ENCODE data around the gene HJURP. TPM values are rescaled to one million over a fixed set of nuclear protein-coding genes. Genes with fewer than 3 reads are reported as not detected.

HJURP gene
- total RNA-seq, 1 donor from 2014 or later, result 40.4 TPM

DNA sequence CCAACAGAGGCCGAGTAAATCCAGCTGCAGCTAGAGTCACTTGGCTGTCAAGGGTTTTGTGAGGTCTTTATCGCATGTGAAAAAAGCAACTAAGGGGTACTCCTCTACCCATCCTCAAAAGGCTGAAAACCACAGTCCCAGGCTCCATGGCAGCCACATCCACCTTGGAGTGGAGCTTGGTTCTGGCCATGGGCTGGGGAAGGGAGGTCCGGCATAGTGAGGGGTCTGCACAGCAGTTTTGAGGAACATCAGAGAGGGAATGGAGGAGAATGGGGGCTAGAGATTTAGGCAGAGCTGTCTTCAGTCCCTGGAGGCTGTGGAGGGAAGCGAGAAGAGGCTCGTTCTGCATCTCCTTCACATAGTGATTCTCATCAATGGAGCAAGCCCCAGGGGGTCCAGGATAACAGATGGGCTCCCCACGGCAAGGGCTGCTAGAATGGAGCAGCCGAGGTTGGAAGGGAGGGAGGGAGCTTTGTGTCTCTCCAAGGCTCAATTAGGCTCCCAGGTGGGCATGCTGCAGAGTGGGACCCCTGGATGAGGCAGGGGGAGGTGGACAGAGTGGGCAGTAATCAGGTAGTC, 55.2 kb downstream of the HJURP start:
- no peak for DNase-seq (ENCODE audit: low spot score)
- Mint-ChIP-seq H3K9me3 (no peaks in the 10 kb centered on the region), H3K4me3 (no peak overlapping the region), H3K27me3 (ENCODE audit: insufficient read depth) (peaks cover 8% of the 10 kb centered on the region), H3K27ac (no peak overlapping the region), H3K36me3 (ENCODE audit: low read depth) (no peaks in the 10 kb centered on the region), H3K4me1 (ENCODE audit: low read depth) (no peaks in the 10 kb centered on the region)
- intact Hi-C loops (cut with micrococcal nuclease), result no loop called here

DNA sequence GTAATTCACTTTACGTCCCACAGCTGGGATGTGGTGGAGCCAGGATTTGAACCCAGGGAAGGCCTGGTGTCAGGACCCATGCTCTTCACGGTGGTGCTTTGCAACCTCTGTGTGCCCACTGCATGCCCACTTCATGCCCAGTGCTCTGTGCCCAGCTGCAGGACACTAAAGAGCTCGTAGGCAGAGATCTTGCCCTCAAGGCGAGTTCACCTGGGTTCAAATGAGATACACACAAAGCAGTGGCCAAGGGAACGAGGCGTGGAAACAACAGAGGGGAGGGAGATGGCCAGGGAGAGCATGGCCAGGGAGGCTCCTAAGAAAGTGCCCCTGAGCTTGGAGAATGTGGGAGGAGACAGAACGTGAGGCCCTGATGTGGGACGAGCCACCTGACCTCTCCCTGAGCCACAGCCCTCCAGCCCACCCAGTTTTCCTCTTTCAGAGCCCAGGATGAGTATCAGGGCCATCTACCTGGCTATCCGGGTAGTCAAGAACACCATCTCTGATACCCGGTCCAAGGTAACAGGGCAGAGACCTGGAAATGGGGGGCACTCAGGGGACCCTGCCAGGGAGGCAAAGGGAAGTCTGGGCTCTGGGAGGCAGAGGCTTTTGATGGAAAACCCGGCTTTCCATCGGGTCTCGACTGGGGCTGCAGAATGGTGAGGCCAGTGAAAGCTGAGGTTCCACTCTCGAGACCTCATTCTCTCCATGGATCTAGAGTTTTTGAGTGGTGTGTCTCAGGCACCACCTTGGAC, 55.8 kb downstream of the HJURP start:
- H3K4me1 Mint-ChIP-seq (ENCODE audit: low read depth), result no peaks in the 10 kb centered on the region
- no peak overlapping the region for H3K4me3 Mint-ChIP-seq
- no peaks in the 10 kb centered on the region for H3K36me3 Mint-ChIP-seq (ENCODE audit: low read depth)
- intact Hi-C loops (cut with micrococcal nuclease), result no loop called here
- no peak for DNase-seq (ENCODE audit: low spot score)
- H3K27me3 Mint-ChIP-seq (ENCODE audit: insufficient read depth), result peaks cover 8% of the 10 kb centered on the region
- no peak overlapping the region for H3K27ac Mint-ChIP-seq
- H3K9me3 Mint-ChIP-seq, result no peaks in the 10 kb centered on the region

DNA sequence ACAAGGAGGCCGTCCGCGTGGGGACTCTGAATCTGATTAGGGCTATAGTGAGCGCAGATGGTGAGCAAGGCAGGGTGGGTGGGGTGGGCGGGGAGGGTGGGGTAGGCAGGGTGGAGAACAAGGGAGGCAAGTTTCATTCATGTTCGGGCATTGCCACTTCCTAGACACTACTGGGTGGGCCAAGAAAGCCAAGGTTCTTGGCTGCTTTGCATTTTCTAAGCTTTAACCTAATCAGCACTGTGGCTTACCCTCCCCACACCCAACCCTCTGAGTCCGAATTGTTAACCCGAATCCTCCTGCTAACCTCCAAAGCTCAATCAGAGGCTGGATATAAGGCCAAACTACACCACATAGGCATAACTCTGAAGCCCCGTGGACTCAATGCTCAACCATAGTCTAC, 58.1 kb downstream of the HJURP start:
- peaks cover 4% of the 10 kb centered on the region for H3K27me3 Mint-ChIP-seq (ENCODE audit: insufficient read depth)
- intact Hi-C loops (cut with micrococcal nuclease), result no loop called here
- no peaks in the 10 kb centered on the region for H3K36me3 Mint-ChIP-seq (ENCODE audit: low read depth)
- H3K9me3 Mint-ChIP-seq, result no peaks in the 10 kb centered on the region
- no peak for DNase-seq (ENCODE audit: low spot score)
- no peaks in the 10 kb centered on the region for H3K4me1 Mint-ChIP-seq (ENCODE audit: low read depth)
- H3K27ac Mint-ChIP-seq, result no peak overlapping the region
- no peak overlapping the region for H3K4me3 Mint-ChIP-seq

DNA sequence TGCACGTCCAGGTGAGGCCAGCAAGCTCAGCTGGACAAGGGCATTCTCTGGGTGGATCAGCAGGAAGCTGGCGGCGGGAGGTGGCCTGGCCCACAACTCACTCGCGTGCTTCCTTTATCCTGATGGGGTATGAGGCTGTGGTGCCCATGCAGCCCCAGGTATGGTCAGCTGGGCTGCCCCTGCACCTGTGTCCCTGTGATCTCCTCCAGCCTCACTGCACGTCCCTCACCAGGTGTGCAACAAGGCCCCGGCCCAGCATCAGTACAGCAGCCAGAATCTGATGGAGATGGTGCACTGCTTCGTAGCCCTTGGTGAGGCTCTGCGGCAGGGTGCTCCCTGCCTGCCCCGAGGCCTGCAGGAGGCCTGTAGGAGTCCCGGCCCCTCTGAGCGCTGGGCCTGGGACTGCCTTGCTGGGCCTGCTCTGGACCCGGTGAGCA, 58.6 kb downstream of the HJURP start:
- Mint-ChIP-seq H3K27me3 (ENCODE audit: insufficient read depth) (peaks cover 4% of the 10 kb centered on the region), H3K4me3 (no peak overlapping the region), H3K9me3 (no peaks in the 10 kb centered on the region), H3K27ac (no peak overlapping the region), H3K4me1 (ENCODE audit: low read depth) (no peaks in the 10 kb centered on the region), H3K36me3 (ENCODE audit: low read depth) (no peaks in the 10 kb centered on the region)
- DNase-seq (ENCODE audit: low spot score), result no peak
- intact Hi-C loops (cut with micrococcal nuclease), result no loop called here

DNA sequence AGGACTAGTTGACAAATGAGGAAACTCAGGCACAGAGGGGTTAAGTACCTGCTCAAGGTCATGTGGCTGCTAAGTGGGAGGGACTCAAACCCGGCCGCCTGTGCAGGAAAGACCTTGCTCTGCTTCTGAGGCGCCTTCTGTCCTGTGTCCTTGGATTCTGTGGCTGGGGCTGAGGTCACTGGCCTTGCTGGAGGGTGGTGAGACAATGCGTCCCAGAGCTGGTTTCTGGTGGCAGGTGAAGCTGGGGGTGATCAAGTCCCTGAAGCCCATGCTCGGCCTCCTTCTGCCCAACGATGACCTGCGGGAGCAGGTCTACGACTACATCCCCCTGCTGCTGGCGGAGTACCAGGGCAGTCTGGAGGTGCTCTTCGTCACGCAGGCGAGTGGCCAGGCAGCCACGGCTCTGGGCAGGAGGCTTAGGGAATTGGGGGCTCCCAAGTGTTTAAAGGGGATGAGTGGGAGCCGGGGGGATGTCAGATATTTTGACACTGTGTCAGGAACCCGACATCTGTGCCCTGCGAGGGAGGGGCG, 60.1 kb downstream of the HJURP start:
- Mint-ChIP-seq H3K4me1 (ENCODE audit: low read depth) (no peaks in the 10 kb centered on the region), H3K4me3 (no peak overlapping the region), H3K27ac (no peak overlapping the region), H3K9me3 (no peaks in the 10 kb centered on the region), H3K27me3 (ENCODE audit: insufficient read depth) (no peaks in the 10 kb centered on the region), H3K36me3 (ENCODE audit: low read depth) (no peaks in the 10 kb centered on the region)
- intact Hi-C loops (cut with micrococcal nuclease), result no loop called here
- DNase-seq (ENCODE audit: low spot score), result no peak

DNA sequence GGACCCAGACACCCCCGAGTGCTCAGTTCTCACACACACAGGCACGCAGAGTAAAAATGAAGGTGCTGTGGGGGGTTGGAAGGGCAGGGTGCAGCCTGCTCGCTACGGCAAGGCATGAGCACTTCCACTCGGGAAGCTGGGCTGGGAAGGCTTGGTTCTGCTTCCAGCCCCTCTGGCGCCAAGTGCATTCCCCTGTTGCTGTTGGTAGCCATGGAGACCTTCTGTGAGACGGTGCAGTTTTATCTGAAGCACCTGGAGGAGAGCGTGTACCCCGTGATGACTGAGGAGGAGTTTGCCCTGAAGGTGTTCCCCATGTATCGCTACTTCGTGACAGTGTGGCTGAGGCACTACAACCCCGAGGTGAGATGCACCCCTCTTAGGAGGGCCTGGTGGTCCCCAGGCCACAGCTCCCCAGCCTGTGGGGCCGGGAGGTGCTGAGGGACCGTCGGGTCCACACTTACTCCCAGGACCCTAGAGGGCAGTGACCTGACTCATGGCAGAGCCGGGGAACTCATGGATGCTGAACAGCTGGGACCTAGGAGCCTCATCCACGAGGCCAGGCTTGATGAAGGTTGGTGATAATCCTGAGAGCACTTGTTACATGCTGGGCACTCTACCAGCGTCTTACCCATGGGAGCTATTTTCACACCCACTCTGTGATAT, 60.7 kb downstream of the HJURP start:
- intact Hi-C loops (cut with micrococcal nuclease), result no loop called here
- H3K36me3 Mint-ChIP-seq (ENCODE audit: low read depth), result no peaks in the 10 kb centered on the region
- H3K9me3 Mint-ChIP-seq, result no peaks in the 10 kb centered on the region
- no peak overlapping the region for H3K4me3 Mint-ChIP-seq
- H3K27me3 Mint-ChIP-seq (ENCODE audit: insufficient read depth), result no peaks in the 10 kb centered on the region
- DNase-seq (ENCODE audit: low spot score), result no peak
- H3K27ac Mint-ChIP-seq, result no peak overlapping the region
- H3K4me1 Mint-ChIP-seq (ENCODE audit: low read depth), result no peaks in the 10 kb centered on the region

DNA sequence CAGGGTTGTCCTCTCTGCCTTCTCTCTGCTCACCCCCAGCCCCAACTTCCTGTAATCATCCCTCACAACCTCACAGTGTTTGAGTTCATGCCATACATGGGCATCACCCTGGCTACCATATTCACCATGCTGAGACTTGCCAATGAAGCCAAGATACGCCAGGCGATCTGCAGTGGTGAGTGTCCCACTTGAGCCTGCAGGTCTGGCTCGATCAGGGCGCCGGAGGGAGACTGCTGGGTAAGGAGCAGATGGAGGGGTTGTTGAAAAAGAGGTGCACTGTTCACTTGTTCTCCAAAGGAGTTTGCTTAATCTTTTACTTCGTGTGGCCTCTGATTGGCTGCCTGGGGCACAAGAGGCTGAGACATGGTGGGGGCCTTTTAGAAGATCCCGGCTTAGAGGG, 61.6 kb downstream of the HJURP start:
- H3K27ac Mint-ChIP-seq, result no peak overlapping the region
- no peaks in the 10 kb centered on the region for H3K36me3 Mint-ChIP-seq (ENCODE audit: low read depth)
- no peak overlapping the region for H3K4me3 Mint-ChIP-seq
- no peaks in the 10 kb centered on the region for H3K27me3 Mint-ChIP-seq (ENCODE audit: insufficient read depth)
- no peaks in the 10 kb centered on the region for H3K4me1 Mint-ChIP-seq (ENCODE audit: low read depth)
- DNase-seq (ENCODE audit: low spot score), result no peak
- no peaks in the 10 kb centered on the region for H3K9me3 Mint-ChIP-seq
- intact Hi-C loops (cut with micrococcal nuclease), result no loop called here

DNA sequence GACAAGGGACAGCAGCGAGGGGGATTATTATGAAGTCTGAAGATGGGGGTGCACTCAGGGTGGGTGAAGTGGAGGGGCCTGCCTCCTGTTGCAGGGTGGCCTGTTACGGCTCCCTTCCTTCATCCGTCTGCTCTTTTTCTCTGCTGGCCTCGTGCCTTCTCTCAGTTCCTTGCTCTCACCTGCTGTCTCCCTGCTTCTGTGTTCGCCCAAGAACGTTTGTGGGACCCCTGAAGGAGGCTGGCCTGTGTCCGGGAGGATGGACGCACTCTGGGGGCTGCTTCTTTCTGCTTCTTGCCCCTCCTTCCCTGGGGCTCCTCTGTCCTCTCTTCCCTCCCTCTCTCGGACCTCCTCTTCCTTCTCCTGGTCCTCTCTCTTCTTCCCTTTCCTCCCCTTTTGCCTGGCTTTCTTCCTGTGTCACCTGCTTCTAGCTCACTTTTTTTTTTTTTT, 62.4 kb downstream of the HJURP start:
- DNase-seq (ENCODE audit: low spot score), result no peak
- H3K36me3 Mint-ChIP-seq (ENCODE audit: low read depth), result no peaks in the 10 kb centered on the region
- no peaks in the 10 kb centered on the region for H3K4me1 Mint-ChIP-seq (ENCODE audit: low read depth)
- no peak overlapping the region for H3K27ac Mint-ChIP-seq
- no peaks in the 10 kb centered on the region for H3K27me3 Mint-ChIP-seq (ENCODE audit: insufficient read depth)
- no peaks in the 10 kb centered on the region for H3K9me3 Mint-ChIP-seq
- no peak overlapping the region for H3K4me3 Mint-ChIP-seq
- intact Hi-C loops (cut with micrococcal nuclease), result no loop called here

DNA sequence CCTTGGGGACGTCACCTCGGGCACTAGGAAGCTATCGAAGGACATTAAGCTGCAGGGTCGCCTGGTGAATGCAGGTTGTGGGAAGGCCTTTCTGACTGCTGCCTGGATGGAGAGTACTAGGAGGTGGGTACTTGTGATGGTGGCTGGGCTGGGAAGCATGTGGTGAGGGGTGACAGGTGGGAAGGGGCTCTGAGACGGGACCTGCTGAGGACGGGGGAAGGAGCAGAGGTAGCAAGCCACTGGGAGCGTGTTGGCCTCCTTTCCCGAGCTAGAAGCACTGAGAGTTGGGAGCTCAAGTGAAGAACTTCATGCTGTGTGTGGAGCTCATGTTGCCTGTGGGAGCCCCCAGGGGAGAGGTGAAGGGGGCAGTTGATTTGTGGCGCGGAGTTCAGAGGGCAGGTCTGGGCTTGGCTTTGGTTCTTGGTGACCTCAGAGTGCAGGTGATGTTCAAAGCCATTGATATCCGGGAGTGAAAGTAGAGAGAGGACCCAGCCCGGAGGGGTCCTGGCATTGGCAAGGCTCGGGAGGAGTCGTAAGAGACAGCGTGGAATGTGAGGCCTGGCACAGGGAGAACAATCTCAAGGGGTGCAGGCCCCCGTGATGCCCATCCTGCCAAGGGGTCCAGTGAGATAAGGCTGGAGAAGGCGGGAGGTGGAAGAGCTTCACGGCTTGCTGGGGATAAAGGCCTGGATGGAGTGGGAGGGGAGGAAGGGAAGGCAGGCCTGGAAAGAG, 63.0 kb downstream of the HJURP start:
- Mint-ChIP-seq H3K27me3 (ENCODE audit: insufficient read depth) (no peaks in the 10 kb centered on the region), H3K4me3 (no peak overlapping the region), H3K27ac (no peak overlapping the region), H3K36me3 (ENCODE audit: low read depth) (no peaks in the 10 kb centered on the region), H3K4me1 (ENCODE audit: low read depth) (no peaks in the 10 kb centered on the region), H3K9me3 (no peaks in the 10 kb centered on the region)
- no peak for DNase-seq (ENCODE audit: low spot score)
- intact Hi-C loops (cut with micrococcal nuclease), result no loop called here

DNA sequence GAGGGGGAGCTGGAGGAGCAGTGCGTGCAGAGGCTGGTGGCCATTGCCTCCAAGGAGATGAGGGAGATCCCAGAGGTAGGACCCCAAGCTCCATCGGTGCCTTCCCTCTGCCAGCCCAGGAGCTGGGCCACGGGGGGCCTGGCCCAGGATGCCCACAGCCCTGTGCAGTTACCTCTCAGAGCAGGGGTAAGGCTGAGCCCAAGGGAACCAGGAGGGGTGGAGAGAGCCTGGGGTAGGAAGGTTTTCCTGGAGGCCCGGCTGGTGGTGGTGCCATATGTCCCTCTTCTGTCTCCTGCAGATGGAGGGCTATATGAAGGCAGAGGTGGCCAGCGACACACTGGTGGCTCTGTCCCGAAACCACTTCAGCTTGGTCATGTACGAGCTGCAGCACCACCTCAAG, 64.8 kb downstream of the HJURP start:
- H3K27ac Mint-ChIP-seq, result no peak overlapping the region
- H3K4me3 Mint-ChIP-seq, result no peak overlapping the region
- H3K36me3 Mint-ChIP-seq (ENCODE audit: low read depth), result no peaks in the 10 kb centered on the region
- no peaks in the 10 kb centered on the region for H3K9me3 Mint-ChIP-seq
- H3K27me3 Mint-ChIP-seq (ENCODE audit: insufficient read depth), result no peaks in the 10 kb centered on the region
- intact Hi-C loops (cut with micrococcal nuclease), result no loop called here
- DNase-seq (ENCODE audit: low spot score), result no peak
- H3K4me1 Mint-ChIP-seq (ENCODE audit: low read depth), result no peaks in the 10 kb centered on the region

Measured in activated T-helper 1 cell treated with anti-CD3 and anti-CD28 coated beads, Interleukin-12 subunit alpha, Interleukin-12 subunit beta, Interleukin-2, Interleukin-4 antibody, amounts not matched to agents 30 ng/mL and 10 ng/mL and 1 ng/mL, durations not matched to agents 14 hours and 24 hours and 36 hours (primary cell).